IPS DF 6.9 (cell line): ENCODE results near the gene PTRH1.
A peak's percentile ranks its signal among the peaks of the same experiment; 100 is the strongest.

ENCODE experiments used
- DNase-seq: peaks from one replicate; pipeline ENCODE4 v3.0.0-alpha.2; 2013; ENCODE audit warnings: low read depth, low spot score
- H3K27ac ChIP-seq: one replicate; pipeline ENCODE4 v1.5.1; 2013; ENCODE audit warnings: low read length, control low read depth
- H3K27me3 ChIP-seq: 2 replicates; pipeline ENCODE4 v1.6.1; 2013; ENCODE audit warnings: mild to moderate bottlenecking, low read length; ENCODE audit not compliant: control insufficient read depth, insufficient read depth
- H3K36me3 ChIP-seq: 2 replicates; pipeline ENCODE4 v1.6.1; 2013; ENCODE audit warnings: low read length; ENCODE audit not compliant: control insufficient read depth, insufficient read depth
- H3K4me1 ChIP-seq: 2 replicates; pipeline ENCODE4 v1.6.1; 2013; ENCODE audit warnings: low read length; ENCODE audit not compliant: control insufficient read depth, insufficient read depth
- H3K4me3 ChIP-seq: 2 replicates; pipeline ENCODE4 v1.5.1; 2013; ENCODE audit warnings: mild to moderate bottlenecking, low read length
- H3K9me3 ChIP-seq: 2 replicates; pipeline ENCODE4 v1.6.1; 2013; ENCODE audit warnings: low read length, inconsistent platforms; ENCODE audit not compliant: control insufficient read depth, insufficient read depth
- WGBS: extraction: QIAGEN DNeasy Blood & Tissue Kit; methylation state at CpG from one replicate; pipeline ENCODE4 v1.1.7; 2013; ENCODE audit warnings: mixed read lengths, missing lambda C conversion rate; ENCODE audit not compliant: insufficient read length, insufficient coverage; 5-methylcytosine and 5-hydroxymethylcytosine counted together

PTRH1 gene

GRCh38 chr9:127739614-127740330 is 24.3 kb upstream of the PTRH1 start:
- H3K4me1 ChIP-seq: no peaks in the 10 kb centered on the region; the same call in 1 of the 2 replicates
- H3K4me3 ChIP-seq: no peak overlapping the region
- no peak overlapping the region for H3K27ac ChIP-seq
- WGBS: no CpG with 5 or more reads among the region's 19 CpGs
- H3K27me3 ChIP-seq: no peaks in the 10 kb centered on the region
- peaks cover 2% of the 10 kb centered on the region; the same call in 1 of the 2 replicates for H3K36me3 ChIP-seq
- DNase-seq: no peak
- no peaks in the 10 kb centered on the region for H3K9me3 ChIP-seq

GRCh38 chr9:127738666-127739065 is 23.2 kb upstream of the PTRH1 start:
- Histone ChIP-seq H3K9me3 (no peaks in the 10 kb centered on the region), H3K4me3 (no peak overlapping the region), H3K27ac (no peak overlapping the region), H3K27me3 (no peaks in the 10 kb centered on the region), H3K4me1 (peaks cover 6% of the 10 kb centered on the region), H3K36me3 (peaks cover 2% of the 10 kb centered on the region; the same call in 1 of the 2 replicates)
- WGBS: no CpG with 5 or more reads among the region's 13 CpGs
- DNase-seq: no peak

- H3K27me3 ChIP-seq: no peaks in the 10 kb centered on the region
- peaks cover 6% of the 10 kb centered on the region for H3K4me1 ChIP-seq
- H3K36me3 ChIP-seq: peaks cover 2% of the 10 kb centered on the region; the same call in 1 of the 2 replicates
- WGBS: no CpG with 5 or more reads among the region's 15 CpGs
- no peak for DNase-seq
- H3K27ac ChIP-seq: no peak overlapping the region
- no peaks in the 10 kb centered on the region for H3K9me3 ChIP-seq
- no peak overlapping the region for H3K4me3 ChIP-seq
Measured at GRCh38 chr9:127735530-127736185, 20.2 kb upstream of the PTRH1 start.

- Histone ChIP-seq H3K4me3 (peak within 1 kb of the TSS; percentile 77; the same call in 1 of the 2 replicates), H3K27me3 (no peaks in the 10 kb centered on the region), H3K9me3 (no peaks in the 10 kb centered on the region), H3K36me3 (peaks cover 2% of the 10 kb centered on the region; the same call in 1 of the 2 replicates), H3K4me1 (peaks cover 6% of the 10 kb centered on the region), H3K27ac (no peak within 1 kb of the TSS)
- DNase-seq: peak; percentile 97
- WGBS: no CpG with 5 or more reads among the region's 76 CpGs
Measured at GRCh38 chr9:127734747-127735529, 19.5 kb upstream of the PTRH1 start, which contains the start of gene TOR2A. TOR2A (minus strand) TSS chr9:127735294; CDS start chr9:127735270, 24 bp downstream.

GRCh38 chr9:127734247-127734746 is 18.8 kb upstream of the PTRH1 start:
- Histone ChIP-seq H3K27ac (no peak overlapping the region), H3K4me1 (peaks cover 6% of the 10 kb centered on the region), H3K4me3 (no peak overlapping the region; the same call in 1 of the 2 replicates), H3K27me3 (no peaks in the 10 kb centered on the region), H3K36me3 (no peaks in the 10 kb centered on the region), H3K9me3 (no peaks in the 10 kb centered on the region)
- no CpG with 5 or more reads among the region's 22 CpGs for WGBS
- DNase-seq: no peak

GRCh38 chr9:127733614-127734013 is 18.2 kb upstream of the PTRH1 start:
- Histone ChIP-seq H3K27me3 (no peaks in the 10 kb centered on the region), H3K4me3 (no peak overlapping the region), H3K27ac (no peak overlapping the region), H3K36me3 (no peaks in the 10 kb centered on the region), H3K4me1 (peaks cover 6% of the 10 kb centered on the region), H3K9me3 (no peaks in the 10 kb centered on the region)
- DNase-seq: no peak
- no CpG with 5 or more reads among the region's 2 CpGs for WGBS

- peaks cover 6% of the 10 kb centered on the region for H3K4me1 ChIP-seq
- H3K9me3 ChIP-seq: no peaks in the 10 kb centered on the region
- no CpG with 5 or more reads among the region's 21 CpGs for WGBS
- H3K27me3 ChIP-seq: no peaks in the 10 kb centered on the region
- no peak overlapping the region for H3K27ac ChIP-seq
- no peak for DNase-seq
- no peak overlapping the region for H3K4me3 ChIP-seq
- no peaks in the 10 kb centered on the region for H3K36me3 ChIP-seq
Measured at GRCh38 chr9:127732444-127732843, 17.0 kb upstream of the PTRH1 start.

GRCh38 chr9:127731938-127732337 is 16.5 kb upstream of the PTRH1 start:
- no peaks in the 10 kb centered on the region for H3K9me3 ChIP-seq
- H3K27ac ChIP-seq: no peak overlapping the region
- WGBS: no CpG with 5 or more reads among the region's 16 CpGs
- no peak overlapping the region for H3K4me3 ChIP-seq
- no peaks in the 10 kb centered on the region for H3K27me3 ChIP-seq
- no peak for DNase-seq
- no peaks in the 10 kb centered on the region for H3K36me3 ChIP-seq
- peaks cover 6% of the 10 kb centered on the region for H3K4me1 ChIP-seq

- no peak overlapping the region for H3K4me3 ChIP-seq
- no peak for DNase-seq
- no peaks in the 10 kb centered on the region for H3K9me3 ChIP-seq
- no peaks in the 10 kb centered on the region for H3K27me3 ChIP-seq
- H3K4me1 ChIP-seq: peaks cover 6% of the 10 kb centered on the region
- no peaks in the 10 kb centered on the region for H3K36me3 ChIP-seq
- H3K27ac ChIP-seq: no peak overlapping the region
- no CpG with 5 or more reads among the region's 9 CpGs for WGBS
Measured at GRCh38 chr9:127730799-127731410, 15.4 kb upstream of the PTRH1 start.

- Histone ChIP-seq H3K4me1 (peaks cover 6% of the 10 kb centered on the region), H3K27me3 (no peaks in the 10 kb centered on the region), H3K36me3 (no peaks in the 10 kb centered on the region), H3K4me3 (no peak overlapping the region), H3K27ac (no peak overlapping the region), H3K9me3 (no peaks in the 10 kb centered on the region)
- whole genome bisulfite sequencing: no CpG with 5 or more reads among the region's 9 CpGs
- no peak for DNase-seq
Measured at GRCh38 chr9:127730262-127730661, 14.8 kb upstream of the PTRH1 start.
